HCT116 (cell line): ENCODE measurements around the gene DOK7. TPM values are rescaled to one million over a fixed set of nuclear protein-coding genes. Genes with fewer than 3 reads are reported as not detected.

ENCODE experiments used
- ATAC-seq: fragments of 200-7000 bp; cut with Tn5 transposase; 2 replicates; pipeline ENCODE4 v1.9.1; 2020; ENCODE audit warnings: mild to moderate bottlenecking, moderate library complexity
- BruUV-seq: library from RNA; stranded (reverse); fragments of 400-500 nt; replicated peaks from 2 replicates; lab custom pipeline; 2021; lab: Mats Ljungman, UMichigan
- CTCF ChIA-PET: fragments of 300-600 bp; sonication (Branson Sonifier 250); formaldehyde crosslinking; loops from one replicate; lab custom pipeline; 2021; ENCODE audit warnings: antibody characterized with exemption; lab: Charles Lee
- POLR2A ChIA-PET: fragments of 300-600, 350-600 bp; sonication (Branson Sonifier 250); formaldehyde crosslinking; loops from one replicate; lab custom pipeline; 2021; ENCODE audit warnings: antibody characterized with exemption; lab: Charles Lee
- RAD21 ChIA-PET, 2 experiments: fragments of 300-600 bp; sonication (Branson Sonifier 250); formaldehyde crosslinking; loops; one replicate each; lab custom pipeline; 2023; ENCODE audit warnings: low total read pairs in 2 of 2; ENCODE audit not compliant: uncharacterized antibody in 2 of 2, unreplicated experiment in 2 of 2, low non-redundant PET in 1 of 2; lab: Charles Lee
- DNase-seq: peaks from one replicate; pipeline ENCODE4 v3.0.0-alpha.2; 2010; ENCODE audit warnings: low read depth, low spot score
- H2AFZ ChIP-seq: fragments of 200-600 bp; shearing (Covaris generic), sonication (generic); 2 replicates; pipeline ENCODE4 v1.6.1; 2017; ENCODE audit warnings: low read depth, mixed run types, mixed read lengths, antibody characterized with exemption, low read length; ENCODE audit not compliant: poor library complexity, severe bottlenecking
- H3K27ac ChIP-seq: 2 replicates; pipeline ENCODE4 v1.5.1; 2012; ENCODE audit warnings: low read depth, low read length
- H3K27me3 ChIP-seq: fragments of 200-600 bp; sonication (generic); 2 replicates; pipeline ENCODE4 v1.6.1; 2016; ENCODE audit warnings: mixed run types, low read length, mixed read lengths; ENCODE audit not compliant: insufficient read depth
- H3K36me3 ChIP-seq, 2 experiments: fragments of 200-500 bp in 1 of 2; fragments of 200-600 bp in 1 of 2; sonication (Bioruptor generic) in 1 of 2; sonication (generic) in 1 of 2; 2 replicates each; pipeline versions ENCODE4 v1.5.1 to v1.6.1; 2014 to 2016; ENCODE audit warnings: low read length in 2 of 2, inconsistent platforms in 1 of 2, mixed read lengths in 1 of 2, mixed run types in 1 of 2; ENCODE audit not compliant: insufficient read depth in 2 of 2, control insufficient read depth in 1 of 2
- H3K4me1 ChIP-seq, 2 experiments: fragments of 200-600 bp in 1 of 2; sonication (generic) in 1 of 2; 2 replicates each; pipeline versions ENCODE4 v1.5.1 to v1.6.1; 2012 to 2017; ENCODE audit warnings: low read length in 2 of 2, inconsistent platforms in 1 of 2, mild to moderate bottlenecking in 1 of 2, mixed read lengths in 1 of 2, mixed run types in 1 of 2, moderate library complexity in 1 of 2; ENCODE audit not compliant: insufficient read depth in 2 of 2, control insufficient read depth in 1 of 2
- H3K4me2 ChIP-seq: fragments of 200-600 bp; sonication (generic); 2 replicates; pipeline ENCODE4 v1.6.1; 2017; ENCODE audit warnings: mixed run types, low read length, mixed read lengths
- H3K4me3 ChIP-seq, 2 experiments: fragments of 200-600 bp in 1 of 2; sonication (generic) in 1 of 2; replicated peaks in 1 of 2; 2 replicates each; pipeline ENCODE4 v1.5.1; 2011 to 2016; ENCODE audit warnings: low read length in 2 of 2, control low read depth in 1 of 2, low read depth in 1 of 2, mild to moderate bottlenecking in 1 of 2, mixed read lengths in 1 of 2, mixed run types in 1 of 2
- H3K79me2 ChIP-seq: fragments of 200-600 bp; sonication (generic); 2 replicates; pipeline ENCODE4 v1.6.1; 2017; ENCODE audit warnings: mild to moderate bottlenecking, mixed run types, low read length, moderate library complexity, mixed read lengths; ENCODE audit not compliant: insufficient read depth
- H3K9ac ChIP-seq: fragments of 200-600 bp; sonication (generic); 2 replicates; pipeline ENCODE4 v1.6.1; 2016; ENCODE audit warnings: low read length, mixed read lengths
- H3K9me2 ChIP-seq: fragments of 200-600 bp; sonication (generic), shearing (Covaris generic); 2 replicates; pipeline ENCODE4 v1.6.1; 2017; ENCODE audit warnings: mixed run types, mild to moderate bottlenecking, moderate library complexity; ENCODE audit not compliant: insufficient read depth
- H3K9me3 ChIP-seq, 2 experiments: fragments of 200-500 bp in 1 of 2; fragments of 200-600 bp in 1 of 2; sonication (Bioruptor generic) in 1 of 2; sonication (generic) in 1 of 2; 2 replicates each; pipeline ENCODE4 v1.6.1; 2014 to 2017; ENCODE audit warnings: low read length in 2 of 2, mixed read lengths in 2 of 2, inconsistent platforms in 1 of 2, low read depth in 1 of 2, mild to moderate bottlenecking in 1 of 2, mixed run types in 1 of 2, moderate library complexity in 1 of 2; ENCODE audit not compliant: control insufficient read depth in 1 of 2, insufficient read depth in 1 of 2
- H4K20me1 ChIP-seq: fragments of 200-600 bp; sonication (generic), shearing (Covaris generic); 2 replicates; pipeline ENCODE4 v1.6.1; 2017; ENCODE audit warnings: mixed run types, mild to moderate bottlenecking, moderate library complexity; ENCODE audit not compliant: insufficient read depth
- ATF3 ChIP-seq: IDR thresholded peaks from 2 replicates; pipeline ENCODE4 v1.6.1; 2012
- CBX3 ChIP-seq: IDR thresholded peaks from 2 replicates; pipeline ENCODE4 v1.6.1; 2012; ENCODE audit warnings: low read depth
- CEBPB ChIP-seq: IDR thresholded peaks from 2 replicates; pipeline ENCODE4 v1.6.1; 2012; ENCODE audit warnings: low read depth
- CTCF ChIP-seq, 3 experiments: fragments of 200-600 bp in 1 of 3; sonication (generic) in 1 of 3; IDR thresholded peaks in 2 of 3; conservative IDR thresholded peaks in 1 of 3; 2 replicates each; pipeline ENCODE4 v1.5.1; 2012 to 2017; ENCODE audit warnings: low read depth in 2 of 3, low read length in 2 of 3, antibody characterized with exemption in 1 of 3, borderline replicate concordance in 1 of 3, control low read depth in 1 of 3, mild to moderate bottlenecking in 1 of 3, mixed read lengths in 1 of 3, mixed run types in 1 of 3, moderate library complexity in 1 of 3; ENCODE audit not compliant: insufficient read depth in 1 of 3
- ELF1 ChIP-seq: IDR thresholded peaks from 2 replicates; pipeline ENCODE4 v1.6.1; 2012; ENCODE audit warnings: low read depth, borderline replicate concordance
- EZH2 ChIP-seq: fragments of 200-600 bp; sonication (generic); IDR thresholded peaks from 2 replicates; pipeline ENCODE4 v1.6.1; 2017; ENCODE audit warnings: antibody characterized with exemption, mixed run types
- EZH2phosphoT487 ChIP-seq: fragments of 200-600 bp; IDR thresholded peaks from 2 replicates; pipeline ENCODE4 v1.6.1; 2018; ENCODE audit warnings: antibody characterized with exemption, borderline replicate concordance
- JUND ChIP-seq: IDR thresholded peaks from 2 replicates; pipeline ENCODE4 v1.6.1; 2012
- MAX ChIP-seq: IDR thresholded peaks from 2 replicates; pipeline ENCODE4 v1.6.1; 2012
- POLR2A ChIP-seq: IDR thresholded peaks from 2 replicates; pipeline ENCODE4 v1.7.0; 2011; ENCODE audit warnings: borderline replicate concordance; ENCODE audit not compliant: insufficient read depth, insufficient read length; ENCODE audit errors: extremely low read depth
- RAD21 ChIP-seq: IDR thresholded peaks from 2 replicates; pipeline ENCODE4 v1.6.1; 2012; ENCODE audit warnings: low read depth, mild to moderate bottlenecking
- SIN3A ChIP-seq: IDR thresholded peaks from 2 replicates; pipeline ENCODE4 v1.6.1; 2012; ENCODE audit warnings: low read depth
- SP1 ChIP-seq: IDR thresholded peaks from 2 replicates; pipeline ENCODE4 v1.6.1; 2012; ENCODE audit warnings: low read depth
- TCF7L2 ChIP-seq: IDR thresholded peaks from 2 replicates; pipeline ENCODE4 v1.7.0; 2011; ENCODE audit warnings: borderline replicate concordance, inconsistent platforms; ENCODE audit not compliant: insufficient read depth, insufficient read length; ENCODE audit errors: extremely low read depth
- YY1 ChIP-seq: IDR thresholded peaks from 2 replicates; pipeline ENCODE4 v1.6.1; 2011; ENCODE audit warnings: low read length, low read depth, moderate library complexity, mild to moderate bottlenecking; ENCODE audit not compliant: insufficient replicate concordance; ENCODE audit errors: extremely low read depth
- ZBTB33 ChIP-seq: IDR thresholded peaks from 2 replicates; pipeline ENCODE4 v1.6.1; 2011; ENCODE audit warnings: mild to moderate bottlenecking, low read length, moderate library complexity; ENCODE audit not compliant: insufficient replicate concordance; ENCODE audit errors: extremely low read depth
- ZNF274 ChIP-seq: fragments of 200-500 bp; sonication (Bioruptor generic); IDR thresholded peaks from 2 replicates; pipeline ENCODE4 v1.6.1; 2014; ENCODE audit warnings: mild to moderate bottlenecking, low read depth, low read length, inconsistent platforms
- intact Hi-C: fragments of 100-400 bp; cut with micrococcal nuclease; formaldehyde crosslinking; loops from 2 replicates; pipeline ENCODE4 v1.10.0; 2022
- total RNA-seq: library from RNA; stranded (reverse); gene quantifications from one replicate; pipeline ENCODE4 v1.2.1, GENCODE V29; 2021; ENCODE audit not compliant: unreplicated experiment

Gene DOK7
- total RNA-seq, 1 experiment from 2014 or later, result 2.4 TPM

GRCh38 chr4:3519468-3520264 lies 56.6 kb downstream of the DOK7 start (continued):
- TF ChIP-seq YY1 (no peak), SP1 (no peak), POLR2A (no peak), CEBPB (no peak), CBX3 (no peak), SIN3A (no peak)

- no peak overlapping the region for H3K27ac ChIP-seq
- POLR2A ChIA-PET, result no interaction called here
These were observed 57.2 kb downstream of the DOK7 start for GRCh38 chr4:3520276-3520675.

More at GRCh38 chr4:3520276-3520675, 57.2 kb downstream of the DOK7 start:
- Histone ChIP-seq H3K79me2 (peaks cover 28% of the 10 kb centered on the region; the same call in 1 of the 2 replicates), H3K27me3 (no peaks in the 10 kb centered on the region), H3K4me1 (no peaks in the 10 kb centered on the region), H2AFZ (no peak overlapping the region), H3K9me3 (no peaks in the 10 kb centered on the region), H3K4me2 (no peak overlapping the region), H3K9ac (no peak overlapping the region), H3K36me3 (peaks cover 29 to 38% of the 10 kb centered on the region in 2 experiments; a peak in 3 of 4 replicates), H4K20me1 (no peaks in the 10 kb centered on the region), H3K9me2 (no peaks in the 10 kb centered on the region), H3K4me3 (no peak overlapping the region)
- intact Hi-C loops, result no loop called here
- RAD21 ChIA-PET, result no interaction called here
- TF ChIP-seq CEBPB (no peak), EZH2 (no peak), ZNF274 (no peak), TCF7L2 (no peak), ATF3 (no peak), RAD21 (no peak), POLR2A (no peak), YY1 (no peak), SP1 (no peak), CTCF (IDR thresholded peaks at IDR 0.05 in 2 of 3, conservative IDR thresholded peaks at IDR 0.05 in 1 of 3; ENCODE audit: borderline replicate concordance in 1 of 3, insufficient read depth in 1 of 3, low read depth in 2 of 3, low read length in 2 of 3) (no peak), EZH2phosphoT487 (no peak), SIN3A (no peak), ZBTB33 (no peak), JUND (no peak), CBX3 (no peak), MAX (no peak), ELF1 (no peak)
- CTCF ChIA-PET, result no interaction called here
- no peak for ATAC-seq
- no TSS peak for BruUV-seq
- DNase-seq, result no peak
